GM21390 (cell line): Measurements from ENCODE around the gene ATP6V0A4.

Experiments
- ATAC-seq: cut with Tn5 transposase; IDR thresholded peaks from one replicate; pipeline ENCODE4 v1.9.1; 2021; ENCODE audit not compliant: unreplicated experiment

The ATP6V0A4 gene

GRCh38 chr7:138663725-138664710, 134.0 kb downstream of the ATP6V0A4 start:
- no peak for ATAC-seq

GRCh38 chr7:138662991-138663320, 135.0 kb downstream of the ATP6V0A4 start:
- no peak for ATAC-seq

- ATAC-seq, result no peak
Measured at GRCh38 chr7:138662076-138662990, 135.7 kb downstream of the ATP6V0A4 start.

- ATAC-seq, result no peak
Measured at GRCh38 chr7:138661069-138661635, 136.8 kb downstream of the ATP6V0A4 start.

- no peak for ATAC-seq
Measured at GRCh38 chr7:138658889-138659288, 139.1 kb downstream of the ATP6V0A4 start.

GRCh38 chr7:138657854-138658386, 140.1 kb downstream of the ATP6V0A4 start:
- no peak for ATAC-seq

GRCh38 chr7:138656952-138657351, 141.0 kb downstream of the ATP6V0A4 start:
- no peak for ATAC-seq
